ENCODE data around the gene CSGALNACT2.

Gene CSGALNACT2

DNA sequence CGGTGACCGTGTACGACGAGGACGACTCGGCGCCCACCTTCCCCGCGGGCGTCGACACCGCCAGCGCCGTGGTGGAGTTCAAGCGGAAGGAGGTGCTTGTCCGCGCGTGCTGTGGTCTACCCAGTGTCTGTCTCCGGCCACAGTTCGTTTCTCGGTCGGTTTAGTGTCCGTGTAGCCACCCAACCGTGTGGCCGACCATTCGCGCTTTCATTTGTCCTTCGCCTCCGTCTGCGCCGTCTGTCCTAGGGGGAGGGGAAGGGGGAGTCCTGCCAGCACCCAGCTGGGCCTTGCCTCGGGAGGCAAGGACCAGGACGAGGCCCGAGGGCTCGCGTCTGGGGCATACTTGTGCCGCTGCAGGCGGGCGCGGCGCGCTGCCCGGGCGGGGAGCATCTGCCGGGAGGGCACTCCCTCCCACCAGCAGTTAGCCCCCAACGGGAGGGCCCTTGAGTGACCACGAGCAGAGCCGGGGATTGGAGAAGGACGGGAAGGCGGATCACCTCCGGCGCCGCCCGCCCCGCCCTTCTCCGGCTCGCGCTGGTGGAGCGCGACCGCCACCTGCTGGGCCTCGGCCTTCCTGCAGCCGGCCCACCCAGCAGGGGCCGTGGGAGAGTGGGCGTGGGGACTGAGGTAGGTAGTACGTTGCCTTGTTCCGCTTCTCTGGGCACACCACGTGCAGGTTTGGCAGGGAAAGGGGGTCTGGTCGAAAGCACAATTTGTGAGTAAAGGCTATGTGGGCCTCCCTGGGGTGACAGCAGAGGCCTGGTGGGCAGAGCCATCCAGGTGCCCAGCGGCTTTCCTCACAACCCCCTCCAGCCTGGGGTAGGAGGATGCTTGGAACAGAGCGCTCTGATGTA, 32.9 kb upstream of the CSGALNACT2 start:
- Histone ChIP-seq H2AFZ (ENCODE audit: low read depth, low read length, severe bottlenecking) (peak overlapping the region; percentile 36), H3K79me2 (ENCODE audit: insufficient read depth, low read length) (no peaks in the 10 kb centered on the region), H3K36me3 (ENCODE audit: low read length) (no peaks in the 10 kb centered on the region), H3F3A (ENCODE audit: insufficient read depth) (no peaks in the 10 kb centered on the region), H3K9ac (ENCODE audit: low read length) (no peak overlapping the region), H3K4me2 (ENCODE audit: low read depth, low read length, poor library complexity, severe bottlenecking) (peak overlapping the region; percentile 38), H3K9me2 (replicated peaks; ENCODE audit: insufficient read depth, low read length) (no peaks in the 10 kb centered on the region), H3K27me3 (ENCODE audit: low read length) (no peaks in the 10 kb centered on the region), H3K27ac (ENCODE audit: low read depth, low read length) (no peak overlapping the region), H3K4me3 (ENCODE audit: insufficient read depth, low read length, poor library complexity, severe bottlenecking) (no peak overlapping the region), H3K9me3 (ENCODE audit: insufficient read depth, low read length) (no peaks in the 10 kb centered on the region), H4K20me1 (ENCODE audit: low read depth, low read length) (no peaks in the 10 kb centered on the region)
- TF ChIP-seq EZH2phosphoT487 (conservative IDR thresholded peaks at IDR 0.05; ENCODE audit: low read length): no peak
- TF ChIP-seq CTCF (IDR thresholded peaks at IDR 0.05; ENCODE audit: insufficient read depth, low read length, poor library complexity, severe bottlenecking): peak; percentile 89

GRCh38 chr10:43105956-43106229, 32.4 kb upstream of the CSGALNACT2 start:
- no peak for TF ChIP-seq CTCF (IDR thresholded peaks at IDR 0.05; ENCODE audit: insufficient read depth, low read length, poor library complexity, severe bottlenecking)
- TF ChIP-seq EZH2phosphoT487 (conservative IDR thresholded peaks at IDR 0.05; ENCODE audit: low read length): no peak
- Histone ChIP-seq H3K79me2 (ENCODE audit: insufficient read depth, low read length) (no peaks in the 10 kb centered on the region), H2AFZ (ENCODE audit: low read depth, low read length, severe bottlenecking) (peak overlapping the region; percentile 36), H3K9ac (ENCODE audit: low read length) (no peak overlapping the region), H3F3A (ENCODE audit: insufficient read depth) (no peaks in the 10 kb centered on the region), H3K4me2 (ENCODE audit: low read depth, low read length, poor library complexity, severe bottlenecking) (no peak overlapping the region), H4K20me1 (ENCODE audit: low read depth, low read length) (no peaks in the 10 kb centered on the region), H3K9me3 (ENCODE audit: insufficient read depth, low read length) (no peaks in the 10 kb centered on the region), H3K27ac (ENCODE audit: low read depth, low read length) (no peak overlapping the region), H3K36me3 (ENCODE audit: low read length) (no peaks in the 10 kb centered on the region), H3K4me3 (ENCODE audit: insufficient read depth, low read length, poor library complexity, severe bottlenecking) (no peak overlapping the region), H3K9me2 (replicated peaks; ENCODE audit: insufficient read depth, low read length) (no peaks in the 10 kb centered on the region), H3K27me3 (ENCODE audit: low read length) (no peaks in the 10 kb centered on the region)

DNA sequence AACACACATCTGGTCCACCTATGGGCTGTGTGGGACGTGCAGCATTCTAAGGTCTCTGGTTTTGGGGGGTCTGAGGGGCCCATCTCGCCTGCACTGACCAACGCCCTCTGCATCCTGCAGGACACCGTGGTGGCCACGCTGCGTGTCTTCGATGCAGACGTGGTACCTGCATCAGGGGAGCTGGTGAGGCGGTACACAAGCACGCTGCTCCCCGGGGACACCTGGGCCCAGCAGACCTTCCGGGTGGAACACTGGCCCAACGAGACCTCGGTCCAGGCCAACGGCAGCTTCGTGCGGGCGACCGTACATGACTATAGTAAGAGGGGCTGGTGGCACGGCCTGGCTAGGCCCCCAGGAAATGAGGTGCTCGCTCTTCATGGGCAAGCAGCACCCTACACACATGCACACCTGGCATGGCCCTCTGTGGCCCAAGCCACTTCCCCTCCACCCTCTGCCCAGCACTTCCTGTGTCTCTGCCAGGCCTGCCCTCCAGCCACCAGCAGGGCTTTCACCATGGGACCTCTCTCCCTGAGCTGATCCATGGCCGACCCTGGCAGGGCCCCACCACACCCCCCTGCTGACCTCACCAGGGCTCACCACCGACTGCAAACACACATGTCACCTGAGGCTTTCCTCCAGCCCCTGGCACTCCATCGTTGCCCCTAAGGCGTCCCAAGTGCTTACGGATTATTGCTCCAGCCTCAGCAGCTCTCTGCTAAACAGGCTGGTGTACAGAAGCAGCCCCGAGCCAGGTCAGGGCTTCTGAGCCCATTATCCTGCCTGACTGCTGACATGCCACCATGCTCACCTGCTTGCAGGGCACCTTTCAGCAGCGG, 31.8 kb upstream of the CSGALNACT2 start:
- no peaks in the 10 kb centered on the region for H3K27me3 ChIP-seq (ENCODE audit: low read length)
- no peaks in the 10 kb centered on the region for H3K79me2 ChIP-seq (ENCODE audit: insufficient read depth, low read length)
- TF ChIP-seq EZH2phosphoT487 (conservative IDR thresholded peaks at IDR 0.05; ENCODE audit: low read length) (no peak), CTCF (IDR thresholded peaks at IDR 0.05; ENCODE audit: insufficient read depth, low read length, poor library complexity, severe bottlenecking) (no peak)
- no peaks in the 10 kb centered on the region for H3F3A ChIP-seq (ENCODE audit: insufficient read depth)
- no peak overlapping the region for H3K4me3 ChIP-seq (ENCODE audit: insufficient read depth, low read length, poor library complexity, severe bottlenecking)
- H3K9me2 ChIP-seq (replicated peaks; ENCODE audit: insufficient read depth, low read length): no peaks in the 10 kb centered on the region
- no peaks in the 10 kb centered on the region for H3K36me3 ChIP-seq (ENCODE audit: low read length)
- H3K9me3 ChIP-seq (ENCODE audit: insufficient read depth, low read length): no peaks in the 10 kb centered on the region
- no peak overlapping the region for H3K27ac ChIP-seq (ENCODE audit: low read depth, low read length)
- no peak overlapping the region for H2AFZ ChIP-seq (ENCODE audit: low read depth, low read length, severe bottlenecking)
- no peak overlapping the region for H3K9ac ChIP-seq (ENCODE audit: low read length)
- H3K4me2 ChIP-seq (ENCODE audit: low read depth, low read length, poor library complexity, severe bottlenecking): no peak overlapping the region
- no peaks in the 10 kb centered on the region for H4K20me1 ChIP-seq (ENCODE audit: low read depth, low read length)

All from SU-DHL-6 (cell line).